DMS53 (cell line): Measurements from ENCODE around the gene OIP5.
"Not testable (repeated sequence)": the region's sequence is repeated elsewhere in the genome, so short reads cannot be mapped to it uniquely, and the experiment has no call there.

Experiments used
- DNase-seq: peaks from one replicate; lab custom pipeline; 2025; lab: John Stamatoyannopoulos, UW

OIP5 gene

DNA sequence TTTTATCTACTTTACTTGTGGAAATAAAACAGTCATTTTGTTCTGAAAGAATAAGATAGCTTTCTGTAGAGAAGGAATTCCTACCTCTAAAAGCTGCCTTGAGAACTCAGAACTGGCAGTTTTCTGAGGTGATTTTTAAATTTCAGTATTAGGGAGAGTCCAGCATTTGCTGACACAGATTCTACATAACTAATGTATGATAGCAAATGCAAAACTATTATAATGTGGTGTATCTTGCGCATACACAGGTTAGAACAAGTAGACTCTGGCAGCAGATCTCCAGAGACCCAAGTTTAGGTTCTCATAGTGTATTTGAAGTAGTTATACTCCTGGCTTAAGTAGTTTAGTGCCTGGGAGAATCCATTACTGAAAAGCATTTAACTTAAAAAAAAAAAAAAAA lies 30.8 kb downstream of the OIP5 start:
- DNase-seq = no peak

- not testable (repeated sequence) for DNase-seq
Observed at GRCh38 chr15:41301139-41301538, 31.3 kb downstream of the OIP5 start.

GRCh38 chr15:41292521-41292920 lies 39.9 kb downstream of the OIP5 start:
- no peak for DNase-seq

- no peak for DNase-seq
Observed at GRCh38 chr15:41291065-41291631, 41.2 kb downstream of the OIP5 start.

GRCh38 chr15:41289953-41290352 lies 42.4 kb downstream of the OIP5 start:
- no peak for DNase-seq

- no peak for DNase-seq
Observed at GRCh38 chr15:41288464-41288863, 43.9 kb downstream of the OIP5 start.

- no peak for DNase-seq
Observed at GRCh38 chr15:41286665-41287333, 45.6 kb downstream of the OIP5 start.

GRCh38 chr15:41285285-41285684 lies 47.1 kb downstream of the OIP5 start:
- DNase-seq = no peak

- DNase-seq = peak; percentile 33
Observed at GRCh38 chr15:41284427-41285177, 47.8 kb downstream of the OIP5 start.

- DNase-seq = peak; percentile 98
Observed at GRCh38 chr15:41283653-41284426, 48.6 kb downstream of the OIP5 start.

DNA sequence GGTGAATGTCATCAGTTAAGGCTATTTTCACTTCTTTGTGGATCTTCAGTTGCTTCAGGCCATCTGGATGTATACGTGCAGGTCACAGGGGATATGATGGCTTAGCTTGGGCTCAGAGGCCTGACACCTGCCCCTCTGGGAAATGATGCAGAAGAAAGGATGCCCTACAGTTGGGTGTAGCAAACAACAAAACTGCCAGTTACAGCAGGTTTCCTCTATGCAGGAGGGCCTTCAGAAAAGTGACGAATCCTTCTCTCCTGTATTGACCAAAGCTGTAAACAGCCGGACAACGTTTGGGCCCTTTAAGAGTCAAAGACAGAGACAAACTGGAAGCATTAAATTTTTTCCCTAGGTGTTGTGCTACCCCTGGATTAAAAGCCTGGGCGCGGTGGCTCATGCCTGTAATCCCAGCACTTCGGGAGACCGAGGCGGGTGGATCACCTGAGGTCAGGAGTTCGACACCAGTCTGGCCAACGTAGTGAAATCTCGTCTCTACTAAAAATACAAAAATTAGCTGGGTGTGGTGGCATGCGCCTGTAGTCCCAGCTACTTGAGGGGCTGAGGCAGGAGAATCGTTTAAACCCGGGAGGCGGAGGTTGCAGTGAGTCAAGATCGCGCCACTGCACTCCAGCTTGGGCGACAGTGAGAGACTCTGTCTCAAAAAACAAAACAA lies 49.3 kb downstream of the OIP5 start:
- peak; percentile 51 for DNase-seq

- DNase-seq = not testable (repeated sequence)
Observed at GRCh38 chr15:41282436-41282835, 50.0 kb downstream of the OIP5 start.

DNA sequence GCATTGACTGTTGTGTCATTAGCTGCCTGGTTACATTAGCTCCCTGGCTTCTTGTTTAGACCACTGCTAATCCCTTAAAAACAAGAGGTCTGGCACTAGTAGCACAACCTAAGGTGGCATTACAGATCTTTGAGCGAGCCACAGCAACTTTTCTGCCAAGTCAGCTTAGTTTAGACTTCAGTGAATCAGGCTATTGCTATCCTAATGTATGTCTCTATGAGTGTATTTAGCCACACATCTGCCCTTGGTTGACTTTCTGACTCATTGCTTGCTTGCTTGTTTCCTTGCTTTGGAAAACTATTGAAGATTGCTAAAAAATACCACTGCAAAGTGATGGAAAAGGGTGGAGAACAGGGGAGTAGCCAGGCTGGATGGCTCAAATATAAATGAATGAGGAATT lies 51.2 kb downstream of the OIP5 start:
- peak; percentile 23 for DNase-seq

GRCh38 chr15:41279535-41280283 lies 52.7 kb downstream of the OIP5 start:
- DNase-seq = no peak

- no peak for DNase-seq
Observed at GRCh38 chr15:41278319-41278718, 54.1 kb downstream of the OIP5 start.

DNA sequence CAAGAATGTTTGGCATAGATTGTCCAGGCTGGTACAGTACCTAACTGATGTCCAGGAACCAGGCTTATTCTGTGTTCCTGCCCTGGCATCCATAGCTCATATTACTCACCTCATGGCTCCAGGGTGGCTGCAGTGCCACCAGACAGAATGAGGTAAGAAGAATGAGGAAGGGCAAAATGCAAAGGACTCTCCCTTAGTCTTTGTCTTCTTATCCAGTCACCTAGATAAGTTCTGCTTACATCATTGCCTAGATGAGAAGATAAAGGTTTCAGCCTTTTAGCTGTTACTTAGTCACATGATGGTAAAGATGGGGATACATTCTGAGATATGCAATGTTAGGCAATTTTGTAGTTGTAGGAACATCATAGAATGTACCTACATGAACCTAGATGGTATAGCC lies 55.6 kb downstream of the OIP5 start:
- no peak for DNase-seq

DNA sequence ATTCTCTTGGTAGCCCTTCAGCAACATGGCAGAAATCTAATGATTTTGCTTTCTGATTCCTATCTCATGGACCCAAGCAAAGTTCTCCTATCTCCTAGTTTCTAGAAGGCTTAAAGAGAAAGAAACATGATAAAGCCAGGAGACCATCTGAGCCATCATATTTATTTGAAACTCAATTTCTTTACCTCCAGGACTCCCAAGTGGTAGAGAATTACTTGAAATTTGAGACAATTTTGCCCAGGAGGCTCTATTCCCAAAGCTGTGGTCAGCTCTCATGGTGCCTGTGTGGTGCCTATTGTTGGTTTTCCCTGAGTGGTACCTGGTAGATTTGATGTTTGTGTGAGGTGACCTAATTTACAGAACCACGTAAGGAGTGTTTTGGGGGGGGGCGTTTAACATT lies 62.5 kb downstream of the OIP5 start:
- no peak for DNase-seq

DNA sequence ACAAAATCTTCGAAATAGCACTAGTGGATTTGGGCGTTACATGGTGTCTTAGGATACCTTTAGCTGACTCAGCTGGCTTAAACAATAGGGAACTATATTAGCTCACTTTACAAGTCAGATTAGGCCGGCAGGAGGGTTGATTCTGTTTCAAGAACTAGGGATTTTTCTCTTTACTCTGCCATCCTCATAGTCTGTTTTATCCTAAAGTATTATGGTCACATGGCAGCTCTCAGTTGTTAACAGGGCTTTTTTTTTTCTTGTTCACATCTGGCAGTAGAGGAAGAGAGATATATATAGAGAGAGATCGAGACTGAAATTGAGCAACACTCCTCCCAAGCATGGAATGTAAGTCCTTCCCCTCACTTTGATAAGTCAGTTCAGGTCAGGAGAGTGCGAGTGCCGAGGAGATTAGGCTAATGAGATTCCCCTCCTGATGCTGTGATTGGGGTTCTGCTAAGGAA lies 68.5 kb downstream of the OIP5 start:
- no peak for DNase-seq

- no peak for DNase-seq
Observed at GRCh38 chr15:41262571-41262970, 69.8 kb downstream of the OIP5 start.

GRCh38 chr15:41260924-41261323 lies 71.5 kb downstream of the OIP5 start:
- DNase-seq = not testable (repeated sequence)

GRCh38 chr15:41259546-41260189 lies 72.7 kb downstream of the OIP5 start:
- DNase-seq = no peak
